Measurements from ENCODE around the gene LAMB4.

The LAMB4 gene

GRCh38 chr7:108104324-108104723 lies 25.8 kb downstream of the LAMB4 start:
- no peak for DNase-seq

GRCh38 chr7:108103558-108104298 lies 26.4 kb downstream of the LAMB4 start:
- peak; percentile 53 for DNase-seq

- no peak for DNase-seq
Measured at GRCh38 chr7:108102671-108103312, 27.4 kb downstream of the LAMB4 start.

- no peak for DNase-seq
Measured at GRCh38 chr7:108101759-108102158, 28.4 kb downstream of the LAMB4 start.

GRCh38 chr7:108099713-108100112 lies 30.4 kb downstream of the LAMB4 start:
- peak; percentile 61 for DNase-seq

- no peak for DNase-seq
Measured at GRCh38 chr7:108097703-108098102, 32.5 kb downstream of the LAMB4 start.

GRCh38 chr7:108096996-108097395 lies 33.2 kb downstream of the LAMB4 start:
- DNase-seq, result no peak

GRCh38 chr7:108094933-108095710 lies 35.0 kb downstream of the LAMB4 start:
- peak; percentile 90 for DNase-seq

- DNase-seq, result peak; percentile 95
Measured at GRCh38 chr7:108094346-108094745, 35.8 kb downstream of the LAMB4 start.

GRCh38 chr7:108093851-108094331 lies 36.3 kb downstream of the LAMB4 start:
- peak; percentile 68 for DNase-seq

GRCh38 chr7:108093341-108093740 lies 36.8 kb downstream of the LAMB4 start:
- DNase-seq, result no peak

GRCh38 chr7:108091461-108091831 lies 38.7 kb downstream of the LAMB4 start:
- DNase-seq, result peak; percentile 55

GRCh38 chr7:108090791-108091460 lies 39.2 kb downstream of the LAMB4 start:
- DNase-seq, result no peak

GRCh38 chr7:108089381-108089780 lies 40.8 kb downstream of the LAMB4 start:
- DNase-seq, result no peak

GRCh38 chr7:108088729-108089128 lies 41.4 kb downstream of the LAMB4 start:
- peak; percentile 66 for DNase-seq

- DNase-seq, result no peak
Measured at GRCh38 chr7:108087778-108088177, 42.4 kb downstream of the LAMB4 start.

- no peak for DNase-seq
Measured at GRCh38 chr7:108086962-108087361, 43.2 kb downstream of the LAMB4 start.

- no peak for DNase-seq
Measured at GRCh38 chr7:108086546-108086945, 43.6 kb downstream of the LAMB4 start.

- DNase-seq, result peak; percentile 57
Measured at GRCh38 chr7:108083980-108084379, 46.2 kb downstream of the LAMB4 start.

GRCh38 chr7:108079648-108080591 lies 50.2 kb downstream of the LAMB4 start:
- peak; percentile 98 for DNase-seq

- DNase-seq, result no peak
Measured at GRCh38 chr7:108079276-108079647, 50.9 kb downstream of the LAMB4 start.

- no peak for DNase-seq
Measured at GRCh38 chr7:108078691-108079090, 51.5 kb downstream of the LAMB4 start.
